ENCODE data around the gene TIMM10B.

TIMM10B gene

GRCh38 chr11:6489306-6489705, 8.0 kb downstream of the TIMM10B start:
- Histone ChIP-seq H3K4me3 (ENCODE audit: insufficient read depth, low read length, poor library complexity, severe bottlenecking) (no peak overlapping the region), H3K79me2 (ENCODE audit: insufficient read depth, low read length) (peaks cover 11% of the 10 kb centered on the region; the same call in 1 of the 2 replicates), H3K4me2 (ENCODE audit: low read depth, low read length, poor library complexity, severe bottlenecking) (no peak overlapping the region), H3K27ac (ENCODE audit: low read depth, low read length) (no peak overlapping the region), H3K36me3 (ENCODE audit: low read length) (peaks cover 35% of the 10 kb centered on the region), H2AFZ (ENCODE audit: low read depth, low read length, severe bottlenecking) (no peak overlapping the region), H3F3A (ENCODE audit: insufficient read depth) (no peaks in the 10 kb centered on the region), H4K20me1 (ENCODE audit: low read depth, low read length) (no peaks in the 10 kb centered on the region), H3K27me3 (ENCODE audit: low read length) (no peaks in the 10 kb centered on the region), H3K9me2 (replicated peaks; ENCODE audit: insufficient read depth, low read length) (no peaks in the 10 kb centered on the region), H3K9me3 (ENCODE audit: insufficient read depth, low read length) (no peaks in the 10 kb centered on the region), H3K9ac (ENCODE audit: low read length) (no peak overlapping the region)
- TF ChIP-seq EZH2phosphoT487 (conservative IDR thresholded peaks at IDR 0.05; ENCODE audit: low read length) (no peak), CTCF (IDR thresholded peaks at IDR 0.05; ENCODE audit: insufficient read depth, low read length, poor library complexity, severe bottlenecking) (no peak)

GRCh38 chr11:6497069-6497839, 16.0 kb downstream of the TIMM10B start, which contains the start of gene DNHD1:
Gene DNHD1 (plus strand): TSS chr11:6497280. CDS start chr11:6498216, 936 bp downstream.
- H4K20me1 ChIP-seq (ENCODE audit: low read depth, low read length), result no peaks in the 10 kb centered on the region
- H3K4me3 ChIP-seq (ENCODE audit: insufficient read depth, low read length, poor library complexity, severe bottlenecking), result no peak within 1 kb of the TSS
- H3K4me2 ChIP-seq (ENCODE audit: low read depth, low read length, poor library complexity, severe bottlenecking), result no peak within 1 kb of the TSS
- H3F3A ChIP-seq (ENCODE audit: insufficient read depth), result no peaks in the 10 kb centered on the region
- 0 out of 2 replicates have a peak, but pooled peaks cover 7% of the 10 kb centered on the region for H3K79me2 ChIP-seq (ENCODE audit: insufficient read depth, low read length)
- no peaks in the 10 kb centered on the region for H3K9me3 ChIP-seq (ENCODE audit: insufficient read depth, low read length)
- TF ChIP-seq CTCF (IDR thresholded peaks at IDR 0.05; ENCODE audit: insufficient read depth, low read length, poor library complexity, severe bottlenecking), result no peak
- TF ChIP-seq EZH2phosphoT487 (conservative IDR thresholded peaks at IDR 0.05; ENCODE audit: low read length), result no peak
- H3K27me3 ChIP-seq (ENCODE audit: low read length), result no peaks in the 10 kb centered on the region
- no peak within 1 kb of the TSS for H3K27ac ChIP-seq (ENCODE audit: low read depth, low read length)
- H3K9ac ChIP-seq (ENCODE audit: low read length), result no peak within 1 kb of the TSS
- H3K9me2 ChIP-seq (replicated peaks; ENCODE audit: insufficient read depth, low read length), result no peaks in the 10 kb centered on the region
- H2AFZ ChIP-seq (ENCODE audit: low read depth, low read length, severe bottlenecking), result no peak within 1 kb of the TSS
- peaks cover 14% of the 10 kb centered on the region; the same call in 1 of the 2 replicates for H3K36me3 ChIP-seq (ENCODE audit: low read length)

- Histone ChIP-seq H3K4me3 (ENCODE audit: insufficient read depth, low read length, poor library complexity, severe bottlenecking) (no peak overlapping the region), H3K9ac (ENCODE audit: low read length) (no peak overlapping the region), H3K4me2 (ENCODE audit: low read depth, low read length, poor library complexity, severe bottlenecking) (no peak overlapping the region)
Observed at GRCh38 chr11:6498121-6498520, 16.8 kb downstream of the TIMM10B start.

More at GRCh38 chr11:6498121-6498520, 16.8 kb downstream of the TIMM10B start:
- Histone ChIP-seq H3F3A (ENCODE audit: insufficient read depth) (no peaks in the 10 kb centered on the region), H3K9me3 (ENCODE audit: insufficient read depth, low read length) (no peaks in the 10 kb centered on the region), H3K79me2 (ENCODE audit: insufficient read depth, low read length) (0 out of 2 replicates have a peak, but pooled peaks cover 7% of the 10 kb centered on the region), H3K27ac (ENCODE audit: low read depth, low read length) (no peak overlapping the region), H3K9me2 (replicated peaks; ENCODE audit: insufficient read depth, low read length) (no peaks in the 10 kb centered on the region), H3K27me3 (ENCODE audit: low read length) (no peaks in the 10 kb centered on the region), H2AFZ (ENCODE audit: low read depth, low read length, severe bottlenecking) (no peak overlapping the region), H4K20me1 (ENCODE audit: low read depth, low read length) (no peaks in the 10 kb centered on the region), H3K36me3 (ENCODE audit: low read length) (peaks cover 9% of the 10 kb centered on the region; the same call in 1 of the 2 replicates)
- TF ChIP-seq CTCF (IDR thresholded peaks at IDR 0.05; ENCODE audit: insufficient read depth, low read length, poor library complexity, severe bottlenecking) (no peak), EZH2phosphoT487 (conservative IDR thresholded peaks at IDR 0.05; ENCODE audit: low read length) (no peak)
